K562 (cell line): ENCODE measurements around the gene ACTN2. TPM values are rescaled to one million over a fixed set of nuclear protein-coding genes. Genes with fewer than 3 reads are reported as not detected.

Experiments
- ATAC-seq: fragments of 200-7000 bp; cut with Tn5 transposase; 3 replicates; pipeline ENCODE4 v1.9.1; 2020; ENCODE audit warnings: moderate library complexity
- BruUV-seq: library from RNA; stranded (reverse); fragments of 400-500 nt; replicated peaks from 2 replicates; lab custom pipeline; 2021; lab: Mats Ljungman, UMichigan
- CTCF ChIA-PET: fragments of 300-600 bp; formaldehyde crosslinking; extraction: SDS; loops from one replicate; lab custom pipeline; 2021; ENCODE audit warnings: low intra/inter-chr PET ratio; lab: Yijun Ruan, JAX
- POLR2A ChIA-PET: fragments of 300-600, 350-650 bp; sonication (Branson Sonifier 250); formaldehyde crosslinking; extraction: SDS; loops from one replicate; lab custom pipeline; 2021; ENCODE audit warnings: antibody characterized with exemption, inconsistent platforms; lab: Yijun Ruan, JAX
- DNase-seq, 4 experiments: peaks; one replicate each; pipeline versions ENCODE4 v3.0.0 to v3.0.0-alpha.2; 2011 to 2018; ENCODE audit warnings: low spot score in 3 of 4, mixed read lengths in 3 of 4; ENCODE audit errors: extremely low read depth in 1 of 4
- FAIRE-seq: peaks from 2 replicates; lab custom pipeline; 2011; peaks lifted over from hg19 to GRCh38; lab: Jason Lieb, UNC
- H2AFZ ChIP-seq: 2 replicates; pipeline ENCODE4 v1.6.0; 2011; ENCODE audit warnings: low read depth, low read length, control low read depth, inconsistent platforms
- H3K27ac ChIP-seq: fragments of 200-600 bp; 3 replicates; pipeline ENCODE4 v1.8.0; 2011; ENCODE audit warnings: low read depth, mild to moderate bottlenecking, control low read depth, inconsistent platforms, low read length, moderate library complexity, mixed read lengths; ENCODE audit errors: extremely low read depth
- H3K27me3 ChIP-seq, 2 experiments: fragments of 300-600 bp in 1 of 2; 2 replicates in 1 of 2; 3 replicates in 1 of 2; pipeline versions ENCODE4 v1.6.0 to v1.8.0; 2011; ENCODE audit warnings: inconsistent platforms in 2 of 2, low read length in 2 of 2, mild to moderate bottlenecking in 1 of 2, mixed read lengths in 1 of 2, moderate library complexity in 1 of 2; ENCODE audit not compliant: control insufficient read depth in 2 of 2, insufficient read depth in 2 of 2
- H3K36me3 ChIP-seq: fragments of 300-600 bp; 3 replicates; pipeline ENCODE4 v1.8.0; 2011; ENCODE audit warnings: mild to moderate bottlenecking, low read length, inconsistent platforms; ENCODE audit not compliant: control insufficient read depth, insufficient read depth
- H3K4me1 ChIP-seq, 2 experiments: fragments of 200-600 bp in 1 of 2; replicated peaks in 1 of 2; 2 replicates in 1 of 2; 3 replicates in 1 of 2; pipeline versions ENCODE4 v1.5.1 to v1.8.0; 2011; ENCODE audit warnings: inconsistent platforms in 2 of 2, low read length in 2 of 2, mild to moderate bottlenecking in 1 of 2, mixed read lengths in 1 of 2, moderate library complexity in 1 of 2; ENCODE audit not compliant: control insufficient read depth in 2 of 2, insufficient read depth in 2 of 2
- H3K4me2 ChIP-seq: 2 replicates; pipeline ENCODE4 v1.6.1; 2011; ENCODE audit warnings: low read length, control low read depth, inconsistent platforms, mixed read lengths; ENCODE audit not compliant: insufficient read depth
- H3K4me3 ChIP-seq: fragments of 200-600 bp; sonication (generic), shearing (Covaris generic); 2 replicates; pipeline ENCODE4 v1.5.1; 2016; ENCODE audit warnings: control low read depth, inconsistent platforms
- H3K79me2 ChIP-seq: fragments of 200-600 bp; 3 replicates; pipeline ENCODE4 v1.8.0; 2011; ENCODE audit warnings: low read length, inconsistent platforms; ENCODE audit not compliant: control insufficient read depth, insufficient read depth
- H3K9ac ChIP-seq, 2 experiments: 2 replicates each; pipeline versions ENCODE4 v1.6.0 to v1.6.1; 2011; ENCODE audit warnings: low read depth in 2 of 2, low read length in 2 of 2, control low read depth in 1 of 2, inconsistent platforms in 1 of 2, mild to moderate bottlenecking in 1 of 2, mixed read lengths in 1 of 2; ENCODE audit not compliant: insufficient read depth in 1 of 2
- H3K9me1 ChIP-seq: one replicate; pipeline ENCODE4 v1.6.0; 2011; ENCODE audit warnings: inconsistent platforms, mild to moderate bottlenecking, low read length, moderate library complexity; ENCODE audit not compliant: control insufficient read depth, insufficient read depth
- H3K9me3 ChIP-seq: replicated peaks from 2 replicates; pipeline ENCODE4 v1.5.1; 2011; ENCODE audit warnings: low read depth, low read length, inconsistent platforms; ENCODE audit not compliant: control insufficient read depth, insufficient read depth
- H4K20me1 ChIP-seq: replicated peaks from 2 replicates; pipeline ENCODE4 v1.6.1; 2011; ENCODE audit warnings: low read length, inconsistent platforms, mixed read lengths; ENCODE audit not compliant: control insufficient read depth, insufficient read depth
- L3MBTL2 ChIP-seq: fragments of 450-650 bp; IDR thresholded peaks from 2 replicates; pipeline ENCODE4 v1.6.1; 2016; ENCODE audit warnings: mild to moderate bottlenecking, moderate library complexity
- SIN3A ChIP-seq, 2 experiments: fragments of 150-350 bp in 1 of 2; IDR thresholded peaks; 2 replicates each; pipeline ENCODE4 v1.6.1; 2011 to 2016; ENCODE audit warnings: borderline replicate concordance in 2 of 2, low read depth in 2 of 2, low read length in 2 of 2, mild to moderate bottlenecking in 2 of 2, moderate library complexity in 2 of 2; ENCODE audit not compliant: control insufficient read depth in 1 of 2
- SMAD2 ChIP-seq: fragments of 150-350 bp; IDR thresholded peaks from 2 replicates; pipeline ENCODE4 v1.6.1; 2014; ENCODE audit warnings: low read depth, mild to moderate bottlenecking, low read length
- SP1 ChIP-seq: sonication (generic); formaldehyde crosslinking; IDR thresholded peaks from 2 replicates; pipeline ENCODE4 v1.8.1; 2022; ENCODE audit warnings: mild to moderate bottlenecking, missing genetic modification reagents
- ZNF41 ChIP-seq: fragments of 250-450 bp; sonication (Bioruptor Pico); conservative IDR thresholded peaks from 2 replicates; pipeline ENCODE4 v1.4.0; 2020; ENCODE audit warnings: mild to moderate bottlenecking
- WGBS: fragments of 100-300 bp; shearing (Covaris generic); methylation state at CpG from one replicate; pipeline ENCODE4 v1.1.6; 2016; ENCODE audit warnings: low coverage, mixed read lengths; ENCODE audit not compliant: insufficient coverage; ENCODE audit errors: missing lambda C conversion rate; 5-methylcytosine and 5-hydroxymethylcytosine counted together
- in situ Hi-C: fragments of 300-500 bp; cut with MboI; formaldehyde crosslinking; loops from 4 replicates; pipeline ENCODE4 v1.15.0; 2018; ENCODE audit warnings: inconsistent platforms, mixed read lengths
- intact Hi-C: fragments of 100-400 bp; cut with micrococcal nuclease; formaldehyde crosslinking; loops from 2 replicates; pipeline ENCODE4 v1.14.2; 2022
- polyA plus RNA-seq, 8 experiments: library from polyadenylated mRNA; depleted of rRNA in 4 of 8; stranded (reverse) in 5 of 8; unstranded in 3 of 8; fragments of >200 nt; fragmentation: Nextera tagmentation in 2 of 8; fragmentation: Illumina TruSeq in 1 of 8; extraction: Ambion mirVana in 2 of 8; extraction: Trizol in 1 of 8; gene quantifications; 2 replicates each; pipeline versions ENCODE4 v1.2.1 to v1.2.3, GENCODE V29; 2011 to 2014; ENCODE audit warnings: inconsistent platforms in 1 of 8, missing spikeins in 1 of 8
- total RNA-seq, 7 experiments: library from RNA; depleted of rRNA in 6 of 7; stranded (reverse); fragments of >200 nt in 6 of 7; fragmentation: Illumina TruSeq in 2 of 7; extraction: Trizol in 2 of 7; gene quantifications; 2 replicates each; pipeline versions ENCODE4 v1.2.1 to v1.2.3, GENCODE V29; 2011 to 2021; ENCODE audit warnings: low replicate concordance in 1 of 7
- TF ChIP-seq, protein P1 (sequence below): fragments of 250-450 bp; sonication (Bioruptor Pico); IDR thresholded peaks from 2 replicates; pipeline ENCODE4 v1.4.0; 2020; ENCODE audit warnings: mild to moderate bottlenecking, moderate library complexity
- TF ChIP-seq, protein P2 (sequence below): fragments of 250-450 bp; sonication (Bioruptor Pico); IDR thresholded peaks from 2 replicates; pipeline ENCODE4 v1.9.0; 2021; ENCODE audit warnings: mild to moderate bottlenecking, inconsistent platforms
- TF ChIP-seq, protein P3 (sequence below): fragments of 250-450 bp; sonication (Bioruptor Pico); IDR thresholded peaks from 2 replicates; pipeline ENCODE4 v1.4.0; 2020
- TF ChIP-seq, protein P4 (sequence below): sonication (generic); formaldehyde crosslinking; IDR thresholded peaks from 2 replicates; pipeline ENCODE4 v1.8.1; 2023; ENCODE audit warnings: missing genetic modification reagents, mild to moderate bottlenecking, borderline replicate concordance

The ACTN2 gene
- total and polyA plus RNA-seq, 9 of the 15 experiments (the other 6 are each of a cell fraction or from before 2014, with no cell fraction given), result 0.18 to 0.94 (median 0.42) TPM

DNA sequence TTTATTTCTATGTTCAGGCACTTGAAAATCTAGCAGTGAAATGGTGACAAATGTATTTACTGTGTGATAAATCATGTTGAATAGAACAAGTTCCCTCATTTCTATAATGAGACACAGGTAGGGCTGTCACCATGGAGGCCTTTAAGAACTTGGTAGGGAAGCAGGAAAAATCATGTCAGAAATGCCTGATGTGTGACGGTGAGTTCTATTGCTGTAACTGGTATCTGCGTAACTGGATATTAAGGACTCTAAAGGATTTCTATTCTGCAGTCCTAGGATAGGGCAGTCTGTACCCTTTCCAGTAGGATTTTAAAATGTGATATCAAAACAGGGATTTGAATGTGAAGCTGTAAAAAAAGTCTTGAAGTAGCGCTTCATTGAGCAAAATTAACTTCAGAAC lies 15.5 kb downstream of the ACTN2 start:
- ChIA-PET POLR2A (no interaction called here), CTCF (no interaction called here)
- Histone ChIP-seq H3K27ac (no peak overlapping the region), H3K9me1 (no peaks in the 10 kb centered on the region), H3K9me3 (no peaks in the 10 kb centered on the region), H3K4me2 (no peak overlapping the region), H3K9ac (no peak overlapping the region), H4K20me1 (no peaks in the 10 kb centered on the region), H3K79me2 (no peaks in the 10 kb centered on the region), H3K4me3 (no peak overlapping the region), H3K4me1 (no peaks in the 10 kb centered on the region), H2AFZ (no peak overlapping the region), H3K27me3 (peaks cover 5 to 20% of the 10 kb centered on the region in 2 experiments), H3K36me3 (no peaks in the 10 kb centered on the region)
- DNase-seq (no peak), ATAC-seq (no peak), FAIRE-seq (no peak)
- no TSS peak for BruUV-seq
- no peak for TF ChIP-seq ZNF41
- TF ChIP-seq SP1, result no peak
- TF ChIP-seq L3MBTL2, result no peak
- TF ChIP-seq, protein P1, sequence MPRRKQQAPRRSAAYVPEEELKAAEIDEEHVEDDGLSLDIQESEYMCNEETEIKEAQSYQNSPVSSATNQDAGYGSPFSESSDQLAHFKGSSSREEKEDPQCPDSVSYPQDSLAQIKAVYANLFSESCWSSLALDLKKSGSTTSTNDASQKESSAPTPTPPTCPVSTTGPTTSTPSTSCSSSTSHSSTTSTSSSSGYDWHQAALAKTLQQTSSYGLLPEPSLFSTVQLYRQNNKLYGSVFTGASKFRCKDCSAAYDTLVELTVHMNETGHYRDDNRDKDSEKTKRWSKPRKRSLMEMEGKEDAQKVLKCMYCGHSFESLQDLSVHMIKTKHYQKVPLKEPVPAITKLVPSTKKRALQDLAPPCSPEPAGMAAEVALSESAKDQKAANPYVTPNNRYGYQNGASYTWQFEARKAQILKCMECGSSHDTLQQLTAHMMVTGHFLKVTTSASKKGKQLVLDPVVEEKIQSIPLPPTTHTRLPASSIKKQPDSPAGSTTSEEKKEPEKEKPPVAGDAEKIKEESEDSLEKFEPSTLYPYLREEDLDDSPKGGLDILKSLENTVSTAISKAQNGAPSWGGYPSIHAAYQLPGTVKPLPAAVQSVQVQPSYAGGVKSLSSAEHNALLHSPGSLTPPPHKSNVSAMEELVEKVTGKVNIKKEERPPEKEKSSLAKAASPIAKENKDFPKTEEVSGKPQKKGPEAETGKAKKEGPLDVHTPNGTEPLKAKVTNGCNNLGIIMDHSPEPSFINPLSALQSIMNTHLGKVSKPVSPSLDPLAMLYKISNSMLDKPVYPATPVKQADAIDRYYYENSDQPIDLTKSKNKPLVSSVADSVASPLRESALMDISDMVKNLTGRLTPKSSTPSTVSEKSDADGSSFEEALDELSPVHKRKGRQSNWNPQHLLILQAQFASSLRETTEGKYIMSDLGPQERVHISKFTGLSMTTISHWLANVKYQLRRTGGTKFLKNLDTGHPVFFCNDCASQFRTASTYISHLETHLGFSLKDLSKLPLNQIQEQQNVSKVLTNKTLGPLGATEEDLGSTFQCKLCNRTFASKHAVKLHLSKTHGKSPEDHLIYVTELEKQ, result no peak
- no peak for TF ChIP-seq SMAD2
- no peak for TF ChIP-seq SIN3A (IDR thresholded peaks at IDR 0.05; ENCODE audit: borderline replicate concordance in 2 of 2, control insufficient read depth in 1 of 2, low read depth in 2 of 2, low read length in 2 of 2)
- TF ChIP-seq, protein P2, sequence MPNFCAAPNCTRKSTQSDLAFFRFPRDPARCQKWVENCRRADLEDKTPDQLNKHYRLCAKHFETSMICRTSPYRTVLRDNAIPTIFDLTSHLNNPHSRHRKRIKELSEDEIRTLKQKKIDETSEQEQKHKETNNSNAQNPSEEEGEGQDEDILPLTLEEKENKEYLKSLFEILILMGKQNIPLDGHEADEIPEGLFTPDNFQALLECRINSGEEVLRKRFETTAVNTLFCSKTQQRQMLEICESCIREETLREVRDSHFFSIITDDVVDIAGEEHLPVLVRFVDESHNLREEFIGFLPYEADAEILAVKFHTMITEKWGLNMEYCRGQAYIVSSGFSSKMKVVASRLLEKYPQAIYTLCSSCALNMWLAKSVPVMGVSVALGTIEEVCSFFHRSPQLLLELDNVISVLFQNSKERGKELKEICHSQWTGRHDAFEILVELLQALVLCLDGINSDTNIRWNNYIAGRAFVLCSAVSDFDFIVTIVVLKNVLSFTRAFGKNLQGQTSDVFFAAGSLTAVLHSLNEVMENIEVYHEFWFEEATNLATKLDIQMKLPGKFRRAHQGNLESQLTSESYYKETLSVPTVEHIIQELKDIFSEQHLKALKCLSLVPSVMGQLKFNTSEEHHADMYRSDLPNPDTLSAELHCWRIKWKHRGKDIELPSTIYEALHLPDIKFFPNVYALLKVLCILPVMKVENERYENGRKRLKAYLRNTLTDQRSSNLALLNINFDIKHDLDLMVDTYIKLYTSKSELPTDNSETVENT (CRISPR knock-in tag), result no peak
- TF ChIP-seq, protein P3, sequence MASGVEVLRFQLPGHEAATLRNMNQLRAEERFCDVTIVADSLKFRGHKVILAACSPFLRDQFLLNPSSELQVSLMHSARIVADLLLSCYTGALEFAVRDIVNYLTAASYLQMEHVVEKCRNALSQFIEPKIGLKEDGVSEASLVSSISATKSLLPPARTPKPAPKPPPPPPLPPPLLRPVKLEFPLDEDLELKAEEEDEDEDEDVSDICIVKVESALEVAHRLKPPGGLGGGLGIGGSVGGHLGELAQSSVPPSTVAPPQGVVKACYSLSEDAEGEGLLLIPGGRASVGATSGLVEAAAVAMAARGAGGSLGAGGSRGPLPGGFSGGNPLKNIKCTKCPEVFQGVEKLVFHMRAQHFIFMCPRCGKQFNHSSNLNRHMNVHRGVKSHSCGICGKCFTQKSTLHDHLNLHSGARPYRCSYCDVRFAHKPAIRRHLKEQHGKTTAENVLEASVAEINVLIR (CRISPR knock-in tag), result no peak
- TF ChIP-seq, protein P4, sequence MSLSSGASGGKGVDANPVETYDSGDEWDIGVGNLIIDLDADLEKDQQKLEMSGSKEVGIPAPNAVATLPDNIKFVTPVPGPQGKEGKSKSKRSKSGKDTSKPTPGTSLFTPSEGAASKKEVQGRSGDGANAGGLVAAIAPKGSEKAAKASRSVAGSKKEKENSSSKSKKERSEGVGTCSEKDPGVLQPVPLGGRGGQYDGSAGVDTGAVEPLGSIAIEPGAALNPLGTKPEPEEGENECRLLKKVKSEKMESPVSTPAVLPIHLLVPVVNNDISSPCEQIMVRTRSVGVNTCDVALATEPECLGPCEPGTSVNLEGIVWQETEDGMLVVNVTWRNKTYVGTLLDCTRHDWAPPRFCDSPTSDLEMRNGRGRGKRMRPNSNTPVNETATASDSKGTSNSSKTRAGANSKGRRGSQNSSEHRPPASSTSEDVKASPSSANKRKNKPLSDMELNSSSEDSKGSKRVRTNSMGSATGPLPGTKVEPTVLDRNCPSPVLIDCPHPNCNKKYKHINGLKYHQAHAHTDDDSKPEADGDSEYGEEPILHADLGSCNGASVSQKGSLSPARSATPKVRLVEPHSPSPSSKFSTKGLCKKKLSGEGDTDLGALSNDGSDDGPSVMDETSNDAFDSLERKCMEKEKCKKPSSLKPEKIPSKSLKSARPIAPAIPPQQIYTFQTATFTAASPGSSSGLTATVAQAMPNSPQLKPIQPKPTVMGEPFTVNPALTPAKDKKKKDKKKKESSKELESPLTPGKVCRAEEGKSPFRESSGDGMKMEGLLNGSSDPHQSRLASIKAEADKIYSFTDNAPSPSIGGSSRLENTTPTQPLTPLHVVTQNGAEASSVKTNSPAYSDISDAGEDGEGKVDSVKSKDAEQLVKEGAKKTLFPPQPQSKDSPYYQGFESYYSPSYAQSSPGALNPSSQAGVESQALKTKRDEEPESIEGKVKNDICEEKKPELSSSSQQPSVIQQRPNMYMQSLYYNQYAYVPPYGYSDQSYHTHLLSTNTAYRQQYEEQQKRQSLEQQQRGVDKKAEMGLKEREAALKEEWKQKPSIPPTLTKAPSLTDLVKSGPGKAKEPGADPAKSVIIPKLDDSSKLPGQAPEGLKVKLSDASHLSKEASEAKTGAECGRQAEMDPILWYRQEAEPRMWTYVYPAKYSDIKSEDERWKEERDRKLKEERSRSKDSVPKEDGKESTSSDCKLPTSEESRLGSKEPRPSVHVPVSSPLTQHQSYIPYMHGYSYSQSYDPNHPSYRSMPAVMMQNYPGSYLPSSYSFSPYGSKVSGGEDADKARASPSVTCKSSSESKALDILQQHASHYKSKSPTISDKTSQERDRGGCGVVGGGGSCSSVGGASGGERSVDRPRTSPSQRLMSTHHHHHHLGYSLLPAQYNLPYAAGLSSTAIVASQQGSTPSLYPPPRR (CRISPR knock-in tag), result no peak
- 10% methylated on average over 3 of the region's 3 CpGs for WGBS
- intact Hi-C loops, result no loop called here
- in situ Hi-C loops, result no loop called here
